Prostate gland (tissue), 2 donors: ENCODE measurements around the gene DCHS2. TPM values are rescaled to one million over a fixed set of nuclear protein-coding genes. Genes with fewer than 3 reads are reported as not detected.

ENCODE experiments used
- DNase-seq: peaks from one replicate; pipeline ENCODE4 v3.0.0-alpha.2; 2019; ENCODE audit warnings: low spot score
- H3K27ac ChIP-seq, 2 donors: fragments of 200-600 bp; sonication (generic); 2 replicates each; pipeline ENCODE4 v1.5.1; 2017 to 2019
- H3K27me3 ChIP-seq: fragments of 200-600 bp; sonication (generic); replicated peaks from 2 replicates; pipeline ENCODE4 v1.5.1; 2019; ENCODE audit not compliant: insufficient read depth
- H3K36me3 ChIP-seq, 2 donors: fragments of 200-600 bp; sonication (generic); 1 replicate in 1 of 2; 2 replicates in 1 of 2; pipeline versions ENCODE4 v1.5.1 to v1.8.1; 2017 to 2019
- H3K4me1 ChIP-seq: fragments of 200-600 bp; sonication (generic); replicated peaks from 2 replicates; pipeline ENCODE4 v1.5.1; 2019
- H3K4me3 ChIP-seq, 2 donors: fragments of 200-600 bp; sonication (generic); 2 replicates each; pipeline ENCODE4 v1.5.1; 2017 to 2019
- H3K9me3 ChIP-seq: fragments of 200-600 bp; sonication (generic); 2 replicates; pipeline ENCODE4 v1.5.1; 2017
- POLR2A ChIP-seq: fragments of 450-650 bp; IDR thresholded peaks from one replicate; pipeline ENCODE4 v1.6.1; 2016; ENCODE audit warnings: antibody characterized with exemption, mild to moderate bottlenecking
- POLR2AphosphoS5 ChIP-seq: sonication (generic); formaldehyde crosslinking; IDR thresholded peaks from one replicate; pipeline ENCODE4 v1.6.1; 2017; ENCODE audit warnings: antibody characterized with exemption
- WGBS: methylation state at CpG from one replicate; pipeline ENCODE4 v1.1.5; 2018; 5-methylcytosine and 5-hydroxymethylcytosine counted together
- intact Hi-C: fragments of 100-400 bp; cut with DNase I; formaldehyde crosslinking; loops from one replicate; pipeline ENCODE4 v1.14.2; 2022
- total RNA-seq, 2 donors: library from RNA; depleted of rRNA; stranded (reverse); fragments of >200 nt; gene quantifications; one replicate each; pipeline ENCODE4 v1.1.0, GENCODE V29; 2016
- TF ChIP-seq, protein P1 (sequence below), 4 experiments: fragments of 200-600 bp in 2 of 4; fragments of 450-650 bp in 2 of 4; sonication (generic) in 2 of 4; IDR thresholded peaks; 1 replicate in 3 of 4; 2 replicates in 1 of 4; pipeline ENCODE4 v1.5.1; 2016 to 2019; ENCODE audit warnings: antibody characterized with exemption in 4 of 4, mild to moderate bottlenecking in 2 of 4, moderate library complexity in 2 of 4

DCHS2 gene
- total RNA-seq, 2 donors from 2014 or later = 1.8 to 2.2 TPM

DNA sequence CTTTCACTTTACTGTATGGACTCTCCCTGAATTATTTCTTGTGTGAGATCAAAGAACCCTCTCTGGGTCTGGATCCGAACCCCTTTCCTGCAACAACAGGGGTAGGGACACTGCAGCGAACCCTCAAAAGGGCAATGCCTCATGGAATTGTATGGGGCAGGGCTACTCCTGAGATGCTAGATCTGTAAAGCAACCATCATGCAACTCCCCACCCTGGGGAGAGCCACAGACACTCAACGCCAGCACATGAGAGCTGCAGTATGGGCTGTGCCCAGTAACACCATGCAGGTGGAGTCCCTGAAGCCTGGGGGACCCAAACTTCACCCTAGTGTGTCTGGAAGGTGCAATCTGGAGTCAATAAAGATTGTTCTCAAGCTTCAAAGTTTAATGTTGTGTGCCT, 304.7 kb downstream of the DCHS2 start:
- no peaks in the 10 kb centered on the region for H3K9me3 ChIP-seq
- H3K4me3 ChIP-seq = no peak overlapping the region
- no peak overlapping the region for H3K27ac ChIP-seq
- H3K4me1 ChIP-seq = no peaks in the 10 kb centered on the region
- intact Hi-C loops = no loop called here
- 91% methylated on average over 3 of the region's 3 CpGs for WGBS
- DNase-seq = no peak
- H3K27me3 ChIP-seq = no peaks in the 10 kb centered on the region
- TF ChIP-seq, protein P1, sequence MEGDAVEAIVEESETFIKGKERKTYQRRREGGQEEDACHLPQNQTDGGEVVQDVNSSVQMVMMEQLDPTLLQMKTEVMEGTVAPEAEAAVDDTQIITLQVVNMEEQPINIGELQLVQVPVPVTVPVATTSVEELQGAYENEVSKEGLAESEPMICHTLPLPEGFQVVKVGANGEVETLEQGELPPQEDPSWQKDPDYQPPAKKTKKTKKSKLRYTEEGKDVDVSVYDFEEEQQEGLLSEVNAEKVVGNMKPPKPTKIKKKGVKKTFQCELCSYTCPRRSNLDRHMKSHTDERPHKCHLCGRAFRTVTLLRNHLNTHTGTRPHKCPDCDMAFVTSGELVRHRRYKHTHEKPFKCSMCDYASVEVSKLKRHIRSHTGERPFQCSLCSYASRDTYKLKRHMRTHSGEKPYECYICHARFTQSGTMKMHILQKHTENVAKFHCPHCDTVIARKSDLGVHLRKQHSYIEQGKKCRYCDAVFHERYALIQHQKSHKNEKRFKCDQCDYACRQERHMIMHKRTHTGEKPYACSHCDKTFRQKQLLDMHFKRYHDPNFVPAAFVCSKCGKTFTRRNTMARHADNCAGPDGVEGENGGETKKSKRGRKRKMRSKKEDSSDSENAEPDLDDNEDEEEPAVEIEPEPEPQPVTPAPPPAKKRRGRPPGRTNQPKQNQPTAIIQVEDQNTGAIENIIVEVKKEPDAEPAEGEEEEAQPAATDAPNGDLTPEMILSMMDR (IDR thresholded peaks at IDR 0.05) = no peak
- TF ChIP-seq POLR2A = no peak
- no peak for TF ChIP-seq POLR2AphosphoS5
- no peaks in the 10 kb centered on the region for H3K36me3 ChIP-seq

DNA sequence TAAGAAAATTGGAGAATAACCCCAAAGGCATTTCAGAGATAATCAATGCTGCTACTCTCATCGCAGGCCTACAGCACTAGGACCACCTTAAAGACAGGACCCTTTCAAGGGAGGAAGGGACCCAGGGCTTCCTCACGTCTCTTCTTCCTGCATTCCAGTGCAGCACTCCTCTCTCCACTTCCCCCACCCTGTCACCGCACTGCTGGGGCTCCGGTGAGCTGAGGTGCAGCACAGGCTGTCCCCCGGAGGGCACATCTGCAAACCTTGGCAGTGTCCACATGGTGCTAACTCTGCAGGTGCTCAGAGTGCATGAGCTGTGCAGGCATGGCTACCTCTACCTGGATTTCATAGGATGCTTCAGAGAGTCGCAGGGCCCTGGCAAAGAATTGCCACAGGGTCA, 305.6 kb downstream of the DCHS2 start:
- H3K4me3 ChIP-seq = no peak overlapping the region
- no peak for TF ChIP-seq POLR2A
- TF ChIP-seq POLR2AphosphoS5 = no peak
- TF ChIP-seq, protein P1 (IDR thresholded peaks at IDR 0.05) = no peak
- intact Hi-C loops = no loop called here
- DNase-seq = no peak
- H3K9me3 ChIP-seq = no peaks in the 10 kb centered on the region
- no peaks in the 10 kb centered on the region for H3K27me3 ChIP-seq
- no peaks in the 10 kb centered on the region for H3K36me3 ChIP-seq
- WGBS = 70% methylated on average over 6 of the region's 6 CpGs
- no peaks in the 10 kb centered on the region for H3K4me1 ChIP-seq
- no peak overlapping the region for H3K27ac ChIP-seq

DNA sequence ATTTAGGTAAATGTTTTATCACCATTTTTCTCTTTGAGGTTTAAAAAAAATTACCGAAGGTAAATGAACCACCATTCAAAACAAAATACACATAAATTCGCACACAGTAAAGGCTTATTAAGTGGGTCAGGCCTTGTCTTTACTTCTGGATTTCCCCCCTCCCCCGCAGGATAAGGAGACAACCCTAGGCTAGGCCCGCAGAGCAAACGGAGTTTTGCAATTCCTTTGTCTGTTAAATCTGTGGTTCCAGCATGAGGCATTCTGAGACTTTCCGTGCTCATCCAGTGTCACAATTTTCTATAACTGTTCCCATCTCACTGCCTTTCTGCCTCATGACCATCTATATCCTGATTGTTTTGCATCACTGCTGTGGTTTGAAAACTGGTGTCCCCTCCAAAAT, 307.4 kb downstream of the DCHS2 start:
- no peaks in the 10 kb centered on the region for H3K27me3 ChIP-seq
- no peaks in the 10 kb centered on the region for H3K4me1 ChIP-seq
- DNase-seq = no peak
- no peak overlapping the region for H3K4me3 ChIP-seq
- intact Hi-C loops = no loop called here
- H3K9me3 ChIP-seq = no peaks in the 10 kb centered on the region
- H3K27ac ChIP-seq = no peak overlapping the region
- no peaks in the 10 kb centered on the region for H3K36me3 ChIP-seq
- WGBS = 59% methylated on average over 6 of the region's 6 CpGs
- TF ChIP-seq POLR2A (no peak), POLR2AphosphoS5 (no peak)
- TF ChIP-seq, protein P1 (IDR thresholded peaks at IDR 0.05) = no peak

DNA sequence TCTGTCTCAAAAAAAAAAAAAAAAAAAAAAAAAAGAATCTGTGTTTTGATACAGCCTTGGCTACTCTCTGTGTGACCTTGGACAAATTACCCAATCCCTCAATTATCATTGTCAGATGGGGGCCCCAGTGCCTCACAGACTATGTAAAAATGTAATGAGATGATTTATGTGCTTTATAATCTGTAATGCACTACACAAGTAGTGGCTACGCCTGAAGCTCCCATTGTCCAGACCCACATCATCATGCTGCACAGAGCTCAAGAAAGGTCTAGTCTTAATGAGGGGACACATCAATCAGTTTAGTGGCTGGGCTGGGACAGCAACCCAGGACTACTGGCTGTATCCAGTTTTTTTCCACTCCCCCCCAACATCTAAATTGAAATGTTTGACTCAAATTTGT, 308.3 kb downstream of the DCHS2 start:
- Histone ChIP-seq H3K4me3 (no peak overlapping the region), H3K27ac (no peak overlapping the region), H3K27me3 (no peaks in the 10 kb centered on the region), H3K9me3 (no peaks in the 10 kb centered on the region), H3K36me3 (no peaks in the 10 kb centered on the region), H3K4me1 (no peaks in the 10 kb centered on the region)
- DNase-seq = no peak
- no peak for TF ChIP-seq POLR2AphosphoS5
- TF ChIP-seq, protein P1 (IDR thresholded peaks at IDR 0.05) = no peak
- TF ChIP-seq POLR2A = no peak
- intact Hi-C loops = no loop called here
- WGBS = 92% methylated on average over 1 of the region's 1 CpG

Other genes starting within 250 kb of the DCHS2 start
- gene PLRG1, start 58.6 kb upstream of the DCHS2 start, total RNA-seq = 10 to 100 TPM; 28.2 to 48.3 TPM
- not detected for gene FGB, start 71.2 kb upstream of the DCHS2 start, total RNA-seq
- gene FGA, start 98.9 kb upstream of the DCHS2 start, total RNA-seq = under 1 TPM in 1 of 2 donors, not detected in 1; 0.68 TPM
- not detected for gene FGG, start 120.9 kb upstream of the DCHS2 start, total RNA-seq